Fibroblast of the conjunctiva (primary cell): Measurements from ENCODE around the gene CASZ1.

Experiments
- DNase-seq: peaks from one replicate; pipeline ENCODE4 v3.0.0-alpha.2; 2010; ENCODE audit warnings: low read depth

Gene CASZ1

DNA sequence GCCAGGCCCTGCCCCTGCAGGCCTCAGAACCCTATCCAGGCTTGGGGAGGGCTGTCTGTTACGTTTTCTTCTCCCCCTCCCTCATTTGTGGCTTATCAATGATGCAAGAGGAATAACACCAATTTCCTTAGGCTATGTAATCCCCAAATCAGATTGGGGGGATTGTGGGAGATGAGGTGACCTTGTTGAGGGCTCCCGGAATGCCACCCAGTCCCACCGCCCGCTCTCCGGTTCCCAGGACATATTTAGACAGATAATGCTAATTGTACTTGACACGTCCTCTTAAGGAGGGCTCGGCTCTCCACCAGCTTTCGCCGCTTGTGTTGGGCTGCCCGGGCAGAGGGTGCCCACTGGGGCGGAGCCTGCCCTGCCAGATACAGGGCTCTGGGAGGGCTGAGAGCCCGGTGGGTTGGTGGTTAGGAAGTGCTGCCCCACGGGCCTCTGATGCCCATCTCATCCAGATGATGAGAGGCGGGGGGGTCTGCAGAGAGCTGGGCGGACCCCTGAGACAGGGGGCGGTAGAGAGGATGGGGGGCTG, 90.0 kb downstream of the CASZ1 start:
- DNase-seq, result no peak

DNA sequence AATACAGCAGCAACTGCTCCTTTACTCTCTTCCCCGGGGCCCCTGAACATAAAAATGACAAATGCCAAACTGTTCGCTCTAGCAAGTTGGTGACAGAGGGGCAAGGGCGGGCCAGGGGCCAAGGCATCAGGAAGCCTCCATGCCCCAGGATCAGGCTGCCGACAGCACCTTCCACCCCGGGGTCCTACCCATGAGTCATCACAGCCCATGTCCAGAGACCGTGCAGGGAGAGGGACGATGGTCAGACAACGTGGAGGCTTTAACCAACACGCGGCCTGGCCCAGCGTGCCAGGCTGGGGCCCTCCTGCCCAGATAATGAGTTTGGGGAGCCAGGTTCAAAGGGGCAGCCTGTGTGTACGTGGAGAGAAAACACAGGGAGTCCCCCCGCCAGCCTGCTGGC, 90.5 kb downstream of the CASZ1 start:
- DNase-seq, result no peak

DNA sequence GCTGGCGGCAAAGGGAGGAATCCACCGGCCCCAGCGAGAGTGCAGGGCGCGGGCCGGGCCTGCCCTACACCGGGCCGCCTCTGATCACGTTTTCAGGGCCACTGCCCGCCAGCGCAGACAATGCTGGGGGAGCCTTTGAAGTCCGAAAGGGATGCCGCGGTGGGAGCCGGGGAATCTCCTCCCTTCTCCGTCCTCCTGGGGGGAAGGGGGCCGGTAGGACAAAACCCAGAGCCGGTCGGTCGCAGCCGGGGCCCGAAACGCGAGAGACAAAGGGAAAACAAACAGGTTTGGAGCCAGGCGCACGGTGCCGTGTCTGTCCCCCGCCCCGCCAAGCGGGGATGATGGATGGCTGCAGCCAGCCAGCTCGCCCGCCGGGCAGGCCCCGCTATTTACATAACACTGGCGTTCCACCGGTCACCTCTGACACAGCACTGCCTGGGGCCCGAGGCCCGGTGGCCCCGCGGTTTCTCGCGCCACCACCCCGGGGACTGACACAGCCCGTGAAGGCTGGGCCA, 92.0 kb downstream of the CASZ1 start:
- no peak for DNase-seq

DNA sequence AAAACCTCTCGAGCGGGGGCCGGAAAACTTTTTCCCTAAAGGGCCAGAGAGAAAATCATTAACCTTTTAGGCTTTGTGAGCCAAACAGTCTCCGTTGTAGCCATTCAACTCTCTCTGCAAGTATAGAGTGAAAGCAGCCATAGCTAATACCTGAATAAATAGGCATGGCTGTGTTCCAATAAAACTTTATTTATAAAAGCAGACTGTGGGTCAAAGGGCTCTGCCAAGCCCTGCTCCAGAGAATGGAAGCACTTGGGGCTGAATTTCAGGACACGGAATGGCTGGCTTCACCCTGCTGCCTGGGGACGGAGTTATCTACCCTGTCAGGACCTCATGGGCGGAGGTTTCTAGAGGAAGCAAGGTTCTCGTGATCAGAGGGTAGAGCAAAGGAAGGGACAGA, 92.7 kb downstream of the CASZ1 start:
- no peak for DNase-seq

DNA sequence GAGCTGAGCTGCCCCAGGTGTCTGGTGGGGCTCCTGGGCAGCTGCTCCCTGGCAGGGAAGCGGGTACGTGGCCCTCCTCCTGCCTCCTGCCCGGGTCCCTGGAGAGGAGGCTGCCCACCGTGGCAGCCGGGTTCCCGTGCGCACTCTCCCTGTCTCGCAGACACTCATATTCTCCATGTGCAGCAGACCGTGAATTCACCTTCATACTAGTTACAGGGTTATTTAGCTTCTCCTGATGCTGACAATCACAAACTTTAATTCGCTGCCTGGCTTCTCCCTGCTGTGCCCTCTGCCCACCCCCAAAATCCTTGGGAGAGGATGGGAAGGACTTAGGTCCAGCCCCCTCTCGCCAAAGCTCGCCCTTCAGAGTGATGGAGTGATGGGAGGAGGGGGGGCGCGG, 95.3 kb downstream of the CASZ1 start:
- no peak for DNase-seq

DNA sequence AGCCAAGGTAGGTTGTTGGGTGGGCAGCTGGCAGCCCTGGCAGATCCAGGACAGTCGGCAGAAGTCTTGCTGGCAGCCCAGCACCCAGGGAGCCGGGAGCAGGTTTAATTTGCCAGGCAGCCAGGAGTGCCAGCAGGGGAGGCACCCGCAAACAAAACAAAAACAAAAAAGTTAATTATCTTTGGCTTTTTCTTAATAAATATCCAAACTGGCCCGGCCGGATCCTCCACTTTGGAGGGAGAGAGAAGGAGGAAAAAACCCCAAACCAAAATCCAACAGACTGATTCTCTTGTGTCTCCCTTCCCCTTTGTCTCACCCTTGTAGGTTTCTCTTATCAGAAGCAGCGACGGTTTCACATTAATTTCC, 97.0 kb downstream of the CASZ1 start:
- no peak for DNase-seq

DNA sequence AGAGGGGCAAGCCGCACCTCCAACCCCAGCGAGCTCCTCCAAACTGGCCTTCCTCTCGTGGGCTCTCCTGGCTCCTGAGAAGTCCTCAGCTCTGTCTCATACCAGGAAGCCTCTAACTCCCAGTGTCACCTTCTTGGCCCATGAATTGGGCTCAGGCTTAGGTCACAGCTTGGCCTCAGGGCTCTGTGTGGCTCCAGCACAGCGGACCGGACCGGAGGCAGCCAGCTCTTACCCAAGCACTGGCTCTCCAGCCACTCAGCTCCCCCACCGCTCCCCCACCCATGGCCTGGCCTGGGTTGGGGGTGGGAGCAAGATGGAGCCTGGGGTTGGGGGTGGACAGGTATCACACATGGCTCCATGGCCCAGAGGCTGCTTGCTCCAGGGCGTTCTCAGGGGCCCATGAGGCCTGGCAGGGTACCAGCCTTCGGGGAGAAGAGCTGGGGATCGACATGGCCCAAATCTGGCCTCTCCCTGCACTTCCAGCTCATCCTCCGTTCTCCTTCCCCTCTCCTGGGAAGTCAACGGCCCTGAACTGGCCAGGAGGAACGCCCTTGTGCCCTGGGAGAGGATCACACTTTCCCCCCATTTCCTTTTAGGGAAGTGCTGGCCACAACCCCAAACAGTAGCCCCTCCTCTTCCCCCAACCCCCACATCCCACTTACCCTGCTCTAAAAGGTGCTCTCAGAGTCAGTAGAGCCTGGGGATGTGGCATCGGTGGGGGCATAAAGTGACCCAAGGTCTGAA, 97.5 kb downstream of the CASZ1 start:
- DNase-seq, result no peak

DNA sequence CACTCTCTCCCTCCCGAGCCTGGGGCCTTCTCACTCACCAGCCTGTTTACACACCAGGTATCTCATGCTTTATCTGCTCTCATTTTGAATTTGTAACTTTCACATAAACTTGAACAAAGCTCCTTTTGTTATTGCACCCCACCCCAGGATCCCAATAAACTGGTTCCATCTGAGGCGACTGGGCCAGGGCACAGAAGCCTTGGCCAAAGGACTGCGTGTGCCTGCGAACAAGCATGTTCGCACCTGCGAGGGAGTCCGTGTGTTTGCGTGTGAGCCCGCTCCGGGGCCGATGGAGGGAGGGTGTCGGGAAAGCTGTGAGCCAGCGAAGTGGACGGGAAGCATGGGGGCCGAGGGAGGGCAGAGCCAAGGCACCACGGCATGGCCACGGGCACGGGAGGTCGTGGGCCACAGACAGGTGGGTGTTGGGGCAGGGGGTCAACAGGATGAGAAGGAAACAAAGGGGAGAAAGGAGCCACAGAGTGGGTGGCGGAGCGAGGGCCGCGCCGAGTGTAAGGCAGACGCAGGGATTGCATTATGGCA, 98.8 kb downstream of the CASZ1 start:
- DNase-seq, result no peak

DNA sequence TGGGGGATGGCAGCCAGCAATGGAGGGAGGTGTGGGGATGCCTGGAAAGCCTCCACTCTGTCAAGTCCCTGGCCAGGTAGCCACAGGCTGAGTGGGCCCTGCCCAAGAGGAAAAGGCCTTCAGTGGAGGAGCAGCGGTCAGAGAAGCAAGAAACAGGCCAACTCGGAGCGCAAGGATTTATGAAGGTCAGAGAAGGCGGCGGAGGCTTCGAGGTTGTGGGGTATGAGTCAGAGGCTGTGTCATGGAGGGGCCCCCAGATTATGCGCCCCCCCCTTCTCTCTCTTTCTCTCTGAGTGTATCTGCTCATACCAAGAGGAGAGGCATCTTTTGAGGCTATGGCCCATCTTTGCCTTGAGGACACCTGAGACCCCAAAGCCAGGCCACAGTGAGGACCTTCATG, 99.5 kb downstream of the CASZ1 start:
- no peak for DNase-seq

DNA sequence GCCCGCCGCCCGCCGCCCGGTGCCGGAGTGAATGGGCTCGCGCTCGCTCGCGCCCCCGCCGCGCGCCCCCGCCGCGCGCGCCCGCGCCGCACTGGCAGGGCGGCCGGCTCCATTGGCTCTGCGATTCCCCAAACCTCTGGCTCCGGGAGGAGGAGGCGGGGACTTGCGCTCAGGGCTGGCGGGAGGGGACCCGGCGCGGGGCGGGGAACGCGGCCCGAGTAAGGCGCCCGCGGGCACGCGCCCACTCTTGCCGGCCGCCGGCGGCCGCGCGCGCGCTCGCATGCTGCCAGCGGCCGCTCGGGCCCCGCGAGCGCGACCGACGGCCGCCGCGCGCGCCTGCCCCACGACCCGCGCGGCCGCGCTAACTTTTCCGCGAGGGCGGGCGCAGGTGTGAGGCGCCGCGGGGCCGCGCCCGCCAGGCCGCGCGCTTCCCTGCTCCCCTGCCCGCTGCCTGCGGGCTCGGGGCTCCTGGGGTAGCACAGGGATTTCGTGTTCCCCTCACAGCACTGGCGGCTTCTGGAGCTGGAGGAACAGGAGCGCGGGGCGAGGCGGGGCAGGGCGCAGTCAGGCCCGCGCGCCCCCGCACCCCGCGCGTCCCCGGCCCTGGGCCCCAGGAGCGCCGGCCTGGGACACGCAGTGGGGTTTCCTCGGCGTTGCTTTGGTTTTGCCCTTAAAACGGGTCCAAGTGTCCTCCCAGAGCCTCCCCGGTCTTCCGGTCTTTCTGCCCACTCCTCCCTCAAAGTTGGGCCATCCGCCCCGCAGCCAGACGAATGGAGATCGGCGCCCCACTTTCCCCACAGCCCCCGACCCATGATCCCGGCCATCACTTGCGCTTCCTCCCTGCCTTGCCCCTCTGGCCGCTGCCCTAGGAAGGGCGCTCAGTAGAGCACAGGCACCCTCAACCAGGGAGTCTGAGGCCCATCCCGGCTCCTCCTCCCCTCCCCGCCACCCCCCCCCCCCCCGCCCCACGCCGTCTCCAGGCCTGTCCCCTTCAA, 101.5 kb downstream of the CASZ1 start:
- peak; percentile 23 for DNase-seq

DNA sequence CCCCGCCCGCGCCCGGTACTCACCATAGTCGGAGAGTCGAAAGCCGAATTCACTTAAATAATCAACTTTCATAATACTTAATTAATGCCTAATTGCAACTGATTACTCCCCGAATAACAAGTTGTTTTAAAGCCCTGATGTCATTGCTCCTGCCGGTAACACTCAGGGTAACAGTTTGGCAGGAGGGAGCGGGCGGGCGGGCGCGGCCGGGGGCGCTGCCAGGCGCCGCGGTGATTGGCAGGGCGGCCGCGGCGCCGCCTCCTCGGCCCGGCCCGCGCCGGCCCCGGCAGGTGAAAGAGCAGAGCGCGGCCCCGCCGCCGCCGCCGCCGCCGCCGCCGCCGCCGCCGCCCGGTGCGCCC, 102.2 kb downstream of the CASZ1 start:
- no peak for DNase-seq

DNA sequence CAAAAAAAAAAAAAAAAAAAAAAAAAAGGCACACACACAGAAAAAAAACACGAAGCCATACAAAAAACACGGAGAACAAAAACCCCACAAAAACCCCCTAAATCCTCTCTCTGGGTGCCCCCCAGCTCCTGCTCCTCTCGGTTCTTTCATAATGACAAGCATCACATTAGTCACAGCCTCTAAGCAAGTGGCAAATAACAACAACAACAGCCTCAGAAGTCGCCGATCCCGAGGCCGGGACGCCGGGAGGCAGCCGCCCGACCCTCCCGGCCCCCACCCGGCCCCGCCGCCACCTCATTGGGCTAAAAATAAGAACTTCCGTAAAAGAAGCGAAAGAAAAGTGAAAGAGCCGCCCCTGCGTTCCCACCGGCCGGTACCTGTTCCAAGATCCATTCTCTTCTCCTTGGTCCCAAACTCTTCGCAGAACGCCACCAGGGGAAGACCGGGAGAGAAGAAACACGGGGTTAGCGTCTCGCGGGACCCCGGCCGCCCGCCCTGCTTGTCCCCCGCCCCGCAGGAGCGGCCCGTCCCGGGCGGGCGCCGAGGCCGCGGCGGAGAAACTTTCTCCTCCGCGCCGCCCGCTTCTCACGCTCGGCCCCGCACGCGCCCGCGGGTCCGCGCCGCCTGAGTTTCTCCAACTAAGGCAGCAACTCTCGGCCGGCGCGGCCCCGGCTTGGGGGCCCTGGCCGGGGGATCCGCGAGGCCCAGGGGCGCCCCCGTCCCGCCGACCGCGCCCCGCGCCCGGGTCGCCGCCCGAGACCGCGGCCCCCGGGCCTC, 102.8 kb downstream of the CASZ1 start:
- DNase-seq, result no peak

DNA sequence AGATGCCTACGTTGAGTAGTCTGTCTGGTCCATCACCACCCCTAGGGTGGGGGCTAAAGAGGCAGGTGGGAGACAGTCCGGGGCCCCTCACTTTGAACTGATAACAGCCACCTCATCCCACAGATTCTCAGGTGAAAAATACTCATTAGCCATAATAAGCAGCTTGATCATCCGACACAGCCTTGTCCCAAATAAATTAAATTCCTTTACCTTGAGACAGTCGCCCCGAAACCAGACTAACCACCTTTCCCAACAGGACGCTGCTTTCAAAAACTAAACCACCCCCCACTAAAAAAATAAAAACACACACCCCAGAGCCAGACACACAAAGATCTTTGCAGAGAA, 103.3 kb downstream of the CASZ1 start:
- no peak for DNase-seq

DNA sequence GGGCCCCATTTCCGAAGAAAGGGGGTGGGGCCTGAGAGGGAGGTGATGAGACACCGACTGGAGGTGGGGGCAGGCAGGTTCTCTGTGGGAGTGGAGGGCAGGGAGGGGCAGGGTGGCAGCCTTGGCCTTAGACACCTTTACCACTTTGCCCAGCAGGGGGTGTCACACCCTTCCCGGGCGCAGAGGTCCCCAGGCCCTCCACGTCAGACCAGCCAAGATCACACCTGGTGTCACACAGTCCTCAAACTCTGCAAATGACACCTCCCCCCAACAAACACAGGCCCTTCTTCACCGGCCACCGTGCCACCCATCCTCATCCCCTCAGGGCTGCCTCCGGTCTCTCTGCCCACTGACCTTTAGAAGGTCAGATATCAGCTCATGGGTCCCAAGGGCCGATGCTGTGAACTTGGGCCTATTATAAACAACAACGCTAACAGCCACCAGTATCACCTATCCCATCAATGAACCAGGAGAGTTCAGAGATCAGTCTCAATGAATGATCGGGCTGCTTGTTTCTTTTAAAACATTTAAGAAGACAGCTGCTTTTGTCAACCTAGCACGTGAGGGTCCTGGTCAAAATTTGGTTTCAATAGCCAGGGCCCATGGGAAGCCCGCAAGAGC, 103.9 kb downstream of the CASZ1 start:
- no peak for DNase-seq

DNA sequence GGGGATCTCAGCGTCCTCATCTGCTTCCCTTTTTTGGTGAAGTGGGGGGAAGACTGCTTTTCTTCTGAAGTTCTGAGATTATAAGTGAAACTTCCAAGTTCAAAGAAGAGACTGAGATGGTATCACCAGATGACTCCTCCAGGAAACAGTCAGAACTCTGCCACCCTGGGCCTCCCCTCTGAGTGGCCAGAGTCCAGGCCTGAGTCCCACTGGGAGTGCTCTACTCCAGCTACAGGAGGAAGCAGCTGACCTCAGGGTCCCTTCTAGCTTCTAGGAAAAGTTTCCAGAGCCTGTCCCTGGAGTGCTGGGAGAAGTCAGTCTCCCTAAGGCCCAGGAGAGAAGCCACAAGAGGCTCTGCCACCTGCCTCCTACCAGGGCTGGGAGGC, 104.7 kb downstream of the CASZ1 start:
- DNase-seq, result no peak

DNA sequence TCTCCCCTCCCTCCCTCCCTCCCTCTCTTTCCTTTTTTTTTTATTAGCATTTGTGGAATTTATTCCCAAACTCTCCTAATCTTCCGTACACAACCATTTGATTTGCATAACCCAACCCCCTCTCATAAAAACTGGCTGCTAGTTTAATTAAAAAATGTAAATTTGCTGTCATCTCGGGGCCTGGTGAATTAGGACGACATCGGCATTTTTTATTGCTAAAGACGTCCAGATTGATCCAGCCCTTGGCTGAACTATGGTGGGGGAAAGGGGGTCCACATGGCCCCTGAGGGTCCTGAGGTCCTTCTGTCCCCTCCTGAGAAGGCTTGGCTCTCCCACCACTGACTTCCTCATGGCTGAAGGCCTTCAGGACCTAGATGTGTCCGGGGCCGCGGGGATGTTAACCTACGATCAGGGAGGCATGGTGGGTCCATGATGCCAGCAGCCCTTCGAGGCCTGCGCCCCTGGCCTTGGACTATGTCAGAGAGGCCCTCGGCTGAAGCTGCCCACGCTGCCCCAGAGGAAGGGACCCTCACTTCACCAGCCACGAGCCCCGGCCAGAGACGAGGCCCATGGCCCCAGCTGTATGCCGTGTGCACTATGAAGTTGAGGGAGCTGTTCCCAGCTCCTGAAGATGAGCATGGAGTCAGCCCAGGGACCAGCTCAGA, 105.2 kb downstream of the CASZ1 start:
- no peak for DNase-seq

DNA sequence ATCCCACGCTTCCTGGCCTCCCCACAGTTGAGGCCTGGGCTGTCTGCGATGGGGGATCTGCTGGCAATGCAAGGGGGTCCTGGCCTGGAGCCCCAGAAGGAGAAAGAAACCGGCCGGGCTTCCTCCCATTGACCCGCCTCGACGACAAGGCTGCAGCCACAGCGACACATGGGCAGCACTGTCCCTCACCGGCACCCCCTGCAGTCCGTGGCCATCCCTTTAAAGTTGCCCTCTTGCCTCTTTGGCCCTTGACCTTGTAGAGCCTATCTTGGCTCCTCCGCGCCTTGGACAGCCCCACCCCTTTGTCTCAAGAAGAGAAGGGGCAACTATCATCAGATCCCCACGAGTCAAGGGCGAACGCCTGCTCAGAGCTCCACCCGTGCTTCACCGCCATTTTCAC, 106.0 kb downstream of the CASZ1 start:
- DNase-seq, result no peak

DNA sequence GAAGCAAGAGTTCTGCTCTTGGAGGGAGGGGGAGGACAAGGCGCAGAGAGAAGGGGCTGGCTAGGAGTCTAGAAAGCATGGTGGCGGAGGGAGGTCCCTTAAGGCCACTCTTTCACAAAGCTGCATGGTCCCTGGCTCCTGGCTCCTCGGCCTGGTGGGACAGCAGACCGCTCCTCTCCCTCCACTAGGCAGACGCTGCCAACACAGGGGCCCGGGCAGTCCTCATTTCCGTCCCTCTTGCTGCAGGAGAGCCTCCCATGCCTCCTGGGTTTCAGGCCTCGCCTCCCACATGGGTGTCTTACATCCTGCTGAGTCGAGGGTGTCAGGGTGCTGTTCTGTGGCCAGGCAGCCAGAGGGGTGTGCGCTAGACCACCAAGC, 108.0 kb downstream of the CASZ1 start:
- no peak for DNase-seq

DNA sequence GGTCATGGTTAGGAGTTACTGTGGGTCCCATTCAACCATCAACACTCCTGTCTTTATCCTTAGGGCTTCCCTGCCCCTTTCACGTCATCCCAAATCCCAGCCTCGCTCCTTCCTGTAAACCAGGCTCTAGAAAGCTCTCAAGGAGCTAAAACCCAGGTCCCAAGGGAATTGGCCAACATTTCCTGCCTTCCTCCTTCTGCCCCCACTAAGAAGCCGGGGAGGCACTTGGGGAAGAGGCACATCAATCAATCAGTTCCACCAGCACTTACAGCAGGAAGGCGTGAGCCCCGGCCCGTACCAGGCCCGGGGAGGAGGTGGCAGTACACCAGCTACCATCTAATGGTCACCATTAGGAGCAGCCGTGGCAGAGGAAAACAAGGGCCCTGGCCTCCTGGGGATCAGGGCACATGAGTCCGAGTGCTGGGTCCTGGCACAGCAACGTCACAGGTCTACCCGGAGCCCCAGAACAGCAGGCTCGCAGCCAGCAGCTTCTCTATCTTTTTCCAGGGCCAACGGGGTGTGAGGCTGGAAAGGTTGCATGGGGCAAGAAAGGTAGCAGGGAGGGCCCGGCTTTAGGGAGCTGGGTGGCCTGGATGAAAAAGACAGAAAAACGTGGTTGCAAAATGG, 108.6 kb downstream of the CASZ1 start:
- no peak for DNase-seq

DNA sequence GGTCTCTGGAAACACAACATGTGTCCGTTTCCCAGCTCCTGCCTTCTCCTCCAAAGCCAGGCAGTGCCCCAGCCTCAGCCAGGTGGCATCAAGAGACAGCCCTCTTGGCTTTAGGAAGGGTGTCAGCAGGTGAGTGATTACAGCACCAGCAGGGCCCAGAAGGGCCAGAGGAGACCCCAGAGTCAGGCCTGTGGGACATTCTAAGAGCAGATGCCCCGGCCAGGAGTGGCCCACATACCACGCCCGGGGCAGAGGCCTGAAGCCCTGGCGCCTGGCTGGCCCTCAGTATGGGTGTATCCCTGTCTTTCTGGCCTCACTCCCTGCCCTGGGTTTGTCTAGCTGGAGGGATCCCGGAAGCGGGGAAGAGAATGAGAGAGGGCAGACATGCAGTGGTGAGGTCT, 109.2 kb downstream of the CASZ1 start:
- no peak for DNase-seq
